HFFc6 (cell line): ENCODE measurements around the gene PLA2G4F. TPM values are rescaled to one million over a fixed set of nuclear protein-coding genes. Genes with fewer than 3 reads are reported as not detected.
A peak's percentile ranks its signal among the peaks of the same experiment; 100 is the strongest.

ENCODE experiments used
- DNase-seq: peaks from one replicate; pipeline ENCODE4 v3.0.0-alpha.2; 2018
- H3K27ac Mint-ChIP-seq: 2 replicates; pipeline ENCODE4 v1.8.0; 2020; ENCODE audit warnings: mild to moderate bottlenecking, mixed read lengths
- H3K27me3 Mint-ChIP-seq: 2 replicates; pipeline ENCODE4 v1.8.0; 2021; ENCODE audit warnings: mild to moderate bottlenecking, moderate library complexity, mixed read lengths; ENCODE audit not compliant: insufficient read depth
- H3K36me3 Mint-ChIP-seq: 2 replicates; pipeline ENCODE4 v1.8.0; 2021; ENCODE audit warnings: low read depth, mixed read lengths
- H3K4me1 Mint-ChIP-seq: 2 replicates; pipeline ENCODE4 v1.8.0; 2020; ENCODE audit warnings: low read depth, mixed read lengths
- H3K4me3 Mint-ChIP-seq: 2 replicates; pipeline ENCODE4 v1.8.0; 2020; ENCODE audit warnings: mild to moderate bottlenecking, moderate library complexity, mixed read lengths
- H3K9me3 Mint-ChIP-seq: 2 replicates; pipeline ENCODE4 v1.8.0; 2020; ENCODE audit warnings: mild to moderate bottlenecking, mixed read lengths
- total RNA-seq, 6 experiments: library from RNA; stranded (reverse); fragmentation: NEBNext Ultra II Directional; extraction: Animal tissue kit (Norgen Biotek cat#: 25700); gene quantifications; 2 replicates in 1 of 6; 3 replicates in 5 of 6; pipeline ENCODE4 v1.2.3, GENCODE V29; 2021
- TF ChIP-seq, protein P1 (sequence below): fragments of 200-600 bp; sonication (generic); IDR thresholded peaks from 2 replicates; pipeline ENCODE4 v1.5.0; 2021; ENCODE audit warnings: antibody characterized with exemption, mild to moderate bottlenecking

The PLA2G4F gene
- total RNA-seq, 6 experiments from 2014 or later: not detected

DNA sequence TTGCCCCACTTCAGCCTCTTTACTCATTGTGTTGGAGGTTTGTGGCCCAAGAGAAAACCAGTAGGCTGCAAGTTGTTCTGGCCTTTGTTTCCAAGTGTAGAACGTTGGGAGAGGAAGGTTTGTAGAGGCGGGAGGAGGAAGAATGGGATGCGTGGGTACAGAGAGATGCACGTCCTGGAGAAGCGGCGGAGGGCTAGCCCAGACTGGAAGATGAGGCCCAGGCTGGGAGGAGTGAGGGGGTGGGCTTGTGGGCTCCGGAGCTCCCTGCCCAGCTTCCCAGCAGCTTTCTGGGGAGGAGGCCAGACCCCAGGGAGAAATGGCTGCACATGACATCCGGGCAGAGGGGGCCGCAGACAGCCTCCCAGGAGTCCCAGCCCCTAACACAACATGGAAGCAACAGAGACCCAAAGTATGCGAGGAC, 5.3 kb downstream of the PLA2G4F start:
- TF ChIP-seq, protein P1, sequence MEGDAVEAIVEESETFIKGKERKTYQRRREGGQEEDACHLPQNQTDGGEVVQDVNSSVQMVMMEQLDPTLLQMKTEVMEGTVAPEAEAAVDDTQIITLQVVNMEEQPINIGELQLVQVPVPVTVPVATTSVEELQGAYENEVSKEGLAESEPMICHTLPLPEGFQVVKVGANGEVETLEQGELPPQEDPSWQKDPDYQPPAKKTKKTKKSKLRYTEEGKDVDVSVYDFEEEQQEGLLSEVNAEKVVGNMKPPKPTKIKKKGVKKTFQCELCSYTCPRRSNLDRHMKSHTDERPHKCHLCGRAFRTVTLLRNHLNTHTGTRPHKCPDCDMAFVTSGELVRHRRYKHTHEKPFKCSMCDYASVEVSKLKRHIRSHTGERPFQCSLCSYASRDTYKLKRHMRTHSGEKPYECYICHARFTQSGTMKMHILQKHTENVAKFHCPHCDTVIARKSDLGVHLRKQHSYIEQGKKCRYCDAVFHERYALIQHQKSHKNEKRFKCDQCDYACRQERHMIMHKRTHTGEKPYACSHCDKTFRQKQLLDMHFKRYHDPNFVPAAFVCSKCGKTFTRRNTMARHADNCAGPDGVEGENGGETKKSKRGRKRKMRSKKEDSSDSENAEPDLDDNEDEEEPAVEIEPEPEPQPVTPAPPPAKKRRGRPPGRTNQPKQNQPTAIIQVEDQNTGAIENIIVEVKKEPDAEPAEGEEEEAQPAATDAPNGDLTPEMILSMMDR: no peak
- no peak for DNase-seq
- Mint-ChIP-seq H3K9me3 (no peaks in the 10 kb centered on the region), H3K36me3 (no peaks in the 10 kb centered on the region), H3K4me1 (no peaks in the 10 kb centered on the region; the same call in 1 of the 2 replicates), H3K27ac (no peak overlapping the region), H3K27me3 (peaks cover 26% of the 10 kb centered on the region), H3K4me3 (no peak overlapping the region)

DNA sequence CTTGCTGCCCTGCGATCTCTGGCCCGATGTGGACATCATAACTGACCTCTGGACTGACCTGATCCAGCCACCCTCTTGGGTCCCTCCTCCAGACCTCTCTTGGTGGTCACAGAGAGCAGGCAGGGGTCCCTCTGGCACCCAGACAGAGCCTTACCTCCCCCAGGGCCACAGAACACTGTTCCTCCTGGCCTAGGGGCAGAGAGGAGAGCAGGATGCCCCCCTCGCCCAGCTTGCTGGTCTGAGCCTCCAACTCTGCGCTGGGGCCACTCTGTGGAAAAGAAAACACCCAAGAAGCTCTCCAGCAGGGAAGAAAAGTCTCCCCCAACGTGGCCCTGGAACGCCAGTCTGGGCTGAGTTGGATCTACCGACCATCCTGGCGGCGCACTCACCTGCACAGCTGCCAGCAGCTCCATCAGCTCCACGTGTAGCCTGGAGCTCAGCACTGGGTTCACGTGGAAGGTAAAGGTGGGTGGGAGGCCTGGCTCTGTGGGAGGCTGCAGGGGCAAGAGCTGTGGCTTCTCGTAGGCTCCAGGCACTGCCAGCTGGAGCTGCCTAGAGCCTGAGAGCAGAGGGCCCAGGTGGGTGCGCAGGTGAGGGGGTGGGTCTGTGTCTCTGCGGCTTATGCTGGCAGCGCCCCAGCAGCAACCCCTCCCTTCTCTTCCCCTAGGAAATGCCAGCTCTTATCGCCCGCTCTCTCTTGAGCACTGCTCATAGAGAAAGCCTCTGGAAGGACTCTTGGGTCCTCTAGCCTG, 6.0 kb downstream of the PLA2G4F start:
- no peaks in the 10 kb centered on the region for H3K9me3 Mint-ChIP-seq
- H3K27me3 Mint-ChIP-seq: peaks cover 32% of the 10 kb centered on the region
- no peak for DNase-seq
- H3K27ac Mint-ChIP-seq: no peak overlapping the region
- TF ChIP-seq, protein P1: no peak
- H3K36me3 Mint-ChIP-seq: no peaks in the 10 kb centered on the region
- H3K4me3 Mint-ChIP-seq: no peak overlapping the region
- H3K4me1 Mint-ChIP-seq: no peaks in the 10 kb centered on the region

DNA sequence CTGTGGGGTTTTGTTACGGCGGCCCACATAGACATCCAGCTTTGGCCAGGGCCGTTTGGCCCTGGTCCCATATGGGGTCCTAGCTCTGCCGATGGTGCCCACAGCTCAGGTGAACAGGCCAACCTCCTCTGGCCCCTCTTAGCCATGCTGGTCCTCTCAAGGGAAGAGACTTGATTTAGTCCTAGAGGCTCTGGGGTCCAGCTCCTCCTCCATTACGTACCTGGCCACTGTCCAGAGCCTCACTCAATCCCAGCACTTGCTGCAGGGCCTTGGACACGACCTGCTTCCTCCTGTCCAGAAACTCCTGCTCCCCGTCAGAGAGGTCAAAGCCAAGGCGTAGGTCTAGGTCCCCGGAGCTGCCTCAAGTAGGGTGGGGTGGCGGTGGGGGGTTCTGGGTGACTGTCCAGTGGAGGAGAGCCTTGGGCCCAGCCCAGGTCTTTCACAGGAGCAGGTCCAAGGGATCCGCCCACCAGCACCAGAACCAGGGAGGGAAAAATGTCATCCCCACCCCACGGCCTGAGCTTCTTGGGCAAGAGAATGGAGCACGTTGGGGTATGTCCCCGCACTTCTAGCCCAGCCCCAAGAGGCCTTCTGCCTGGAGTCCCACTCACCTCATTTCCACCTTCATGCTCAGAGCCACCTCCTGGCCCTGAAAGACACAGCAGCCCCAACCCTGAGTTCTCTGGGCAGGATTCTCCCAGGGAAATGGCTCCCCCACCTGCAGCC, 6.8 kb downstream of the PLA2G4F start:
- no peak overlapping the region for H3K27ac Mint-ChIP-seq
- TF ChIP-seq, protein P1: peak; percentile 9; the same call in 1 of the 2 replicates
- no peaks in the 10 kb centered on the region for H3K4me1 Mint-ChIP-seq
- DNase-seq: no peak
- peaks cover 39% of the 10 kb centered on the region for H3K27me3 Mint-ChIP-seq
- no peaks in the 10 kb centered on the region for H3K9me3 Mint-ChIP-seq
- H3K36me3 Mint-ChIP-seq: no peaks in the 10 kb centered on the region
- H3K4me3 Mint-ChIP-seq: no peak overlapping the region

DNA sequence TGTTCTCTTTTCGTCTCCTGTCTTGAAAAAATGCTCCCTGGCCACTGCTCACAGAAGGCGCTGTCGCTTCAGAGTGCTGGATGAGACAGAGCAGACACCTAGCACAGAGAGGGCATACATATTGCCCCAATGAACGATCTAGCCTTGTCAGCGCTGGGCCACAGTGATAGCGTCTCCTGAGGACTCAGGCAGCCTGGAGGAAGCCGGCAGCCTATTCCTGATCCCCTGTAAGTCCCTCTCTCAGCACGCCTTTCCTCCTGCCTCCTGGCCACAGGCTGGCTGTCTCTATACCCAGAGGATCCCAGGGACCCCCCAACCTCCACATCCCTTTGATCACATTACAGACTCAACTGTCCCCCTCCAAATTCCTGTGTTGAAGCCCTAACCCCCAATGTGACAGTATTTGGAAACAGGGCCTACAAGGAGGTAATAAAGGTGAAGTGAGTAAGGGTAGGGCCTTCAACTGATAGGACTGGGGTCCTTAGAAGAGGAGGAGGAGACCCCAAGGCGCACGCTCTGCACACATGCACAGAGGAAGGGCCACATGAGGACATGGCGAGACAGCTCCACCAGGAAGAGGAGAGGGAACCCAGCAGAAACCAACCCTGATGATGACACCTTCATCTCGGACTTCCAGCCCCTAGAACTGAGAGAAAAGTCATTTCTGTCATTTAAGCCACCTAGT, 7.5 kb downstream of the PLA2G4F start:
- DNase-seq: no peak
- no peaks in the 10 kb centered on the region for H3K9me3 Mint-ChIP-seq
- H3K4me1 Mint-ChIP-seq: no peaks in the 10 kb centered on the region
- H3K4me3 Mint-ChIP-seq: no peak overlapping the region
- peaks cover 40% of the 10 kb centered on the region for H3K27me3 Mint-ChIP-seq
- TF ChIP-seq, protein P1: no peak; the same call in 1 of the 2 replicates
- no peak overlapping the region for H3K27ac Mint-ChIP-seq
- no peaks in the 10 kb centered on the region for H3K36me3 Mint-ChIP-seq

DNA sequence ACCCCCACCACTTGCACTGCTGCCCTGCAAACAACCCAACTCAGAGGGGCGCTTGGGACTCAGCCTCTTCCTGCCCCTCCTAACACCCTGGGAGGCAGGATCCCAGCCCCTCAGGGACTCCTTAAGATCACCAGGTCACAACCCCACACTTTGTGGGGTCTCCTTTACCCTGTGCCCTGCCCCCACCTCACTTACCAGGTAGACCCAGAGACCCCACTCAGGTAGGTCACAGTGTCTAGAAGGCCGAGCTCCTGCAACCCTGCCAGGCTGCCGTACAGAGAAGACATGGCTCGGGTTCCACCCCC, 9.1 kb downstream of the PLA2G4F start:
- Mint-ChIP-seq H3K4me3 (no peak overlapping the region), H3K27ac (no peak overlapping the region), H3K27me3 (peaks cover 44% of the 10 kb centered on the region), H3K9me3 (no peaks in the 10 kb centered on the region), H3K4me1 (no peaks in the 10 kb centered on the region), H3K36me3 (no peaks in the 10 kb centered on the region)
- no peak for DNase-seq
- TF ChIP-seq, protein P1: no peak
